ENCODE results near the gene PF4V1. TPM values are rescaled to one million over a fixed set of nuclear protein-coding genes. Genes with fewer than 3 reads are reported as not detected.

The PF4V1 gene
- total RNA-seq, 1 experiment from 2014 or later = not detected

- Histone ChIP-seq H3K4me3 (no peak overlapping the region), H3K27me3 (replicated peaks) (no peaks in the 10 kb centered on the region), H3K4me1 (replicated peaks) (peaks cover 23% of the 10 kb centered on the region), H3K36me3 (no peaks in the 10 kb centered on the region), H3K9me3 (replicated peaks) (0 out of 2 replicates have a peak, but pooled peaks cover 2% of the 10 kb centered on the region), H3K27ac (no peak overlapping the region)
- DNase-seq (ENCODE audit: low read depth in 1 of 2, low spot score in 2 of 2) = no peak
These were observed 800 bp downstream of the PF4V1 start for GRCh38 chr4:73853718-73854473.

- Histone ChIP-seq H3K9me3 (replicated peaks) (0 out of 2 replicates have a peak, but pooled peaks cover 2% of the 10 kb centered on the region), H3K27me3 (replicated peaks) (no peaks in the 10 kb centered on the region), H3K4me1 (replicated peaks) (peaks cover 35% of the 10 kb centered on the region), H3K4me3 (no peak overlapping the region), H3K27ac (peak overlapping the region; percentile 14; the same call in 1 of the 2 replicates), H3K36me3 (no peaks in the 10 kb centered on the region)
- peak; percentile 65 to 67 for DNase-seq (ENCODE audit: low read depth in 1 of 2, low spot score in 2 of 2)
These were observed 2.3 kb downstream of the PF4V1 start for GRCh38 chr4:73855406-73855805.

GRCh38 chr4:73856518-73856917, 3.4 kb downstream of the PF4V1 start:
- H3K36me3 ChIP-seq = no peaks in the 10 kb centered on the region
- H3K27me3 ChIP-seq (replicated peaks) = no peaks in the 10 kb centered on the region
- DNase-seq (ENCODE audit: low read depth in 1 of 2, low spot score in 2 of 2) = peak in 1 of 2 experiments; percentile 57
- 0 out of 2 replicates have a peak, but pooled peaks cover 2% of the 10 kb centered on the region for H3K9me3 ChIP-seq (replicated peaks)
- no peak overlapping the region for H3K4me3 ChIP-seq
- peak overlapping the region; percentile 14; the same call in 1 of the 2 replicates for H3K27ac ChIP-seq
- peaks cover 37% of the 10 kb centered on the region for H3K4me1 ChIP-seq (replicated peaks)

GRCh38 chr4:73859614-73860088, 6.6 kb downstream of the PF4V1 start:
- H3K27me3 ChIP-seq (replicated peaks) = no peaks in the 10 kb centered on the region
- H3K4me1 ChIP-seq (replicated peaks) = peaks cover 44% of the 10 kb centered on the region
- no peak overlapping the region for H3K27ac ChIP-seq
- no peak overlapping the region for H3K4me3 ChIP-seq
- H3K36me3 ChIP-seq = no peaks in the 10 kb centered on the region
- peak; percentile 72 to 90 for DNase-seq (ENCODE audit: low read depth in 1 of 2, low spot score in 2 of 2)
- H3K9me3 ChIP-seq (replicated peaks) = 0 out of 2 replicates have a peak, but pooled peaks cover 2% of the 10 kb centered on the region

GRCh38 chr4:73860181-73860580, 7.1 kb downstream of the PF4V1 start:
- Histone ChIP-seq H3K9me3 (replicated peaks) (0 out of 2 replicates have a peak, but pooled peaks cover 2% of the 10 kb centered on the region), H3K27ac (no peak overlapping the region), H3K36me3 (no peaks in the 10 kb centered on the region), H3K27me3 (replicated peaks) (0 out of 2 replicates have a peak, but pooled peaks cover 2% of the 10 kb centered on the region), H3K4me3 (no peak overlapping the region), H3K4me1 (replicated peaks) (peaks cover 42% of the 10 kb centered on the region)
- no peak for DNase-seq (ENCODE audit: low read depth in 1 of 2, low spot score in 2 of 2)

- no peak overlapping the region for H3K4me3 ChIP-seq
- DNase-seq (ENCODE audit: low read depth in 1 of 2, low spot score in 2 of 2) = no peak
- H3K27ac ChIP-seq = no peak overlapping the region
- H3K36me3 ChIP-seq = no peaks in the 10 kb centered on the region
- 0 out of 2 replicates have a peak, but pooled peaks cover 6% of the 10 kb centered on the region for H3K27me3 ChIP-seq (replicated peaks)
- peaks cover 35% of the 10 kb centered on the region for H3K4me1 ChIP-seq (replicated peaks)
- H3K9me3 ChIP-seq (replicated peaks) = 0 out of 2 replicates have a peak, but pooled peaks cover 2% of the 10 kb centered on the region
These were observed 7.8 kb downstream of the PF4V1 start for GRCh38 chr4:73860917-73861316.

- Histone ChIP-seq H3K9me3 (replicated peaks) (no peaks in the 10 kb centered on the region), H3K4me1 (replicated peaks) (peaks cover 24% of the 10 kb centered on the region), H3K36me3 (no peaks in the 10 kb centered on the region), H3K4me3 (no peak overlapping the region), H3K27ac (no peak overlapping the region), H3K27me3 (replicated peaks) (peaks cover 10% of the 10 kb centered on the region; the same call in 1 of the 2 replicates)
- DNase-seq (ENCODE audit: low read depth in 1 of 2, low spot score in 2 of 2) = no peak
These were observed 9.2 kb downstream of the PF4V1 start for GRCh38 chr4:73862322-73862721.

GRCh38 chr4:73864365-73864764, 11.3 kb downstream of the PF4V1 start:
- H3K36me3 ChIP-seq = no peaks in the 10 kb centered on the region
- H3K27me3 ChIP-seq (replicated peaks) = peaks cover 10% of the 10 kb centered on the region; the same call in 1 of the 2 replicates
- peaks cover 30% of the 10 kb centered on the region for H3K4me1 ChIP-seq (replicated peaks)
- H3K9me3 ChIP-seq (replicated peaks) = no peaks in the 10 kb centered on the region
- H3K4me3 ChIP-seq = no peak overlapping the region
- H3K27ac ChIP-seq = no peak overlapping the region
- DNase-seq (ENCODE audit: low read depth in 1 of 2, low spot score in 2 of 2) = no peak

GRCh38 chr4:73864961-73865360, 11.9 kb downstream of the PF4V1 start:
- Histone ChIP-seq H3K27me3 (replicated peaks) (peaks cover 10% of the 10 kb centered on the region; the same call in 1 of the 2 replicates), H3K4me3 (no peak overlapping the region), H3K27ac (no peak overlapping the region), H3K4me1 (replicated peaks) (peaks cover 27% of the 10 kb centered on the region), H3K9me3 (replicated peaks) (no peaks in the 10 kb centered on the region), H3K36me3 (no peaks in the 10 kb centered on the region)
- DNase-seq (ENCODE audit: low read depth in 1 of 2, low spot score in 2 of 2) = no peak

- Histone ChIP-seq H3K9me3 (replicated peaks) (no peaks in the 10 kb centered on the region), H3K4me3 (no peak overlapping the region), H3K4me1 (replicated peaks) (peaks cover 21% of the 10 kb centered on the region), H3K27me3 (replicated peaks) (peaks cover 12% of the 10 kb centered on the region; the same call in 1 of the 2 replicates), H3K36me3 (no peaks in the 10 kb centered on the region), H3K27ac (no peak overlapping the region)
- no peak for DNase-seq (ENCODE audit: low read depth in 1 of 2, low spot score in 2 of 2)
These were observed 12.5 kb downstream of the PF4V1 start for GRCh38 chr4:73865431-73866096.

GRCh38 chr4:73866246-73866645, 13.2 kb downstream of the PF4V1 start:
- DNase-seq (ENCODE audit: low read depth in 1 of 2, low spot score in 2 of 2) = no peak
- Histone ChIP-seq H3K27me3 (replicated peaks) (peaks cover 14% of the 10 kb centered on the region; the same call in 1 of the 2 replicates), H3K9me3 (replicated peaks) (no peaks in the 10 kb centered on the region), H3K4me3 (no peak overlapping the region), H3K36me3 (no peaks in the 10 kb centered on the region), H3K27ac (no peak overlapping the region), H3K4me1 (replicated peaks) (peaks cover 21% of the 10 kb centered on the region)

GRCh38 chr4:73867783-73868182, 14.7 kb downstream of the PF4V1 start:
- peaks cover 14% of the 10 kb centered on the region for H3K4me1 ChIP-seq (replicated peaks)
- no peaks in the 10 kb centered on the region for H3K9me3 ChIP-seq (replicated peaks)
- H3K27ac ChIP-seq = no peak overlapping the region
- peaks cover 14% of the 10 kb centered on the region for H3K27me3 ChIP-seq (replicated peaks)
- no peak overlapping the region for H3K4me3 ChIP-seq
- H3K36me3 ChIP-seq = no peaks in the 10 kb centered on the region
- DNase-seq (ENCODE audit: low read depth in 1 of 2, low spot score in 2 of 2) = no peak

GRCh38 chr4:73868206-73869129, 15.4 kb downstream of the PF4V1 start:
- peak in 1 of 2 experiments; percentile 15 for DNase-seq (ENCODE audit: low read depth in 1 of 2, low spot score in 2 of 2)
- H3K27me3 ChIP-seq (replicated peaks) = peaks cover 14% of the 10 kb centered on the region

More at GRCh38 chr4:73868206-73869129, 15.4 kb downstream of the PF4V1 start:
- peak overlapping the region; percentile 39 for H3K4me3 ChIP-seq
- H3K36me3 ChIP-seq = no peaks in the 10 kb centered on the region
- peaks cover 14% of the 10 kb centered on the region for H3K4me1 ChIP-seq (replicated peaks)
- H3K9me3 ChIP-seq (replicated peaks) = no peaks in the 10 kb centered on the region
- no peak overlapping the region for H3K27ac ChIP-seq

Data from SJSA1 (cell line).